GM21367 (cell line): ENCODE data around the gene POTEB.
"Not testable (repeated sequence)": the region's sequence is repeated elsewhere in the genome, so short reads cannot be mapped to it uniquely, and the experiment has no call there.

Experiments used
- ATAC-seq: cut with Tn5 transposase; IDR thresholded peaks from one replicate; pipeline ENCODE4 v1.9.1; 2021; ENCODE audit not compliant: unreplicated experiment

The POTEB gene

GRCh38 chr15:21877635-21878034 lies at the start of gene POTEB:
Gene POTEB, minus strand, starts transcription at chr15:21877735. Its CDS starts 489 bp downstream, at chr15:21877246.
- not testable (repeated sequence) for ATAC-seq

- ATAC-seq: not testable (repeated sequence)
Measured at GRCh38 chr15:21890955-21891354, 13.4 kb upstream of the POTEB start.

- not testable (repeated sequence) for ATAC-seq
Measured at GRCh38 chr15:21889542-21889941, 12.0 kb upstream of the POTEB start.

- not testable (repeated sequence) for ATAC-seq
Measured at GRCh38 chr15:21838831-21839230, 38.7 kb downstream of the POTEB start.
